ENCODE data around the gene PRMT2. TPM values are rescaled to one million over a fixed set of nuclear protein-coding genes. Genes with fewer than 3 reads are reported as not detected.

Gene PRMT2
- 64.1 and 69.2 TPM in 2 replicates for polyA plus RNA-seq (2011; rRNA removed)
- 92.9 and 109 TPM in 2 replicates for polyA plus RNA-seq (2012; cell fraction: cytosol; rRNA removed)
- polyA plus RNA-seq (2012; cell fraction: nucleus; rRNA removed): 63.8 and 71.4 TPM in 2 replicates
- polyA plus RNA-seq (2017; fragmentation: RNase III; extraction: RNeasy Plus Mini Kit Qiagen cat#74134 plus additional on column Dnase treatment): 68.8 to 75.3 TPM (median 75.1 TPM) in 3 replicates
- polyA minus RNA-seq (2011; rRNA and poly(A)+ RNA removed): 38.9 and 46.1 TPM in 2 replicates

GRCh38 chr21:46635324-46636180 is at the start of gene PRMT2:
PRMT2 (plus strand) TSS chr21:46635674; CDS start chr21:46636952, 1,278 bp downstream.
- H3K9me3 ChIP-seq: no peaks in the 10 kb centered on the region
- DNase-seq (ENCODE audit: low read depth in 1 of 2, low spot score in 1 of 2) (peak; percentile 93 to 96), FAIRE-seq (no peak), ATAC-seq (peak; percentile 92 to 94)
- TF ChIP-seq CBX2 (IDR thresholded peaks at IDR 0.05; ENCODE audit: borderline replicate concordance, low read depth) (no peak), PHF8 (IDR thresholded peaks at IDR 0.05; ENCODE audit: borderline replicate concordance, low read depth) (peak; percentile 52; the same call in 1 of the 2 replicates), BCL3 (IDR thresholded peaks at IDR 0.05) (peak; percentile 53; the same call in 2 of the 3 replicates), E2F6 (IDR thresholded peaks at IDR 0.05; ENCODE audit: borderline replicate concordance, low read depth) (peak; percentile 74), BHLHE40 (IDR thresholded peaks at IDR 0.05; ENCODE audit: low read depth, low read length) (no peak), CBX8 (IDR thresholded peaks at IDR 0.05) (no peak), JUN (IDR thresholded peaks at IDR 0.05) (peak; percentile 82), POLR2A (IDR thresholded peaks at IDR 0.05; ENCODE audit: low read length) (peak; percentile 67), MAX (IDR thresholded peaks at IDR 0.05) (peak; percentile 46; the same call in 1 of the 2 replicates), MAFK (IDR thresholded peaks at IDR 0.05; ENCODE audit: partially characterized antibody) (no peak), EP300 (IDR thresholded peaks at IDR 0.05) (no peak)
- peak within 1 kb of the TSS; percentile 65 for H3K4me3 ChIP-seq
- ChIA-PET CTCF (interaction anchor here (0.8 to 1.0 kb wide), 3 partner anchors 8 to 116 kb away, joined by 3 read pairs; no protein-coding TSS in a partner anchor), POLR2A (interaction anchor here (0.6 to 2.0 kb wide), 11 partner anchors 9 to 631 kb away, joined by 3 to 13 read pairs (median 4); partner anchors contain the start of gene DIP2A)
- peak within 1 kb of the TSS; percentile 91 to 92 for H3K27ac ChIP-seq
- H3K4me1 ChIP-seq: peaks cover 36% of the 10 kb centered on the region; the same call in 2 of the 3 replicates
- H3K4me2 ChIP-seq: peak within 1 kb of the TSS; percentile 91
- WGBS (ENCODE audit: missing lambda C conversion rate): 0% methylated on average over 20 of the region's 90 CpGs

GRCh38 chr21:46594276-46594675 is 41.2 kb upstream of the PRMT2 start:
- ChIA-PET CTCF (no interaction called here), POLR2A (no interaction called here)
- Histone ChIP-seq H3K4me2 (no peak overlapping the region), H3K9me3 (peaks cover 4% of the 10 kb centered on the region; the same call in 2 of the 3 replicates), H3K4me3 (no peak overlapping the region), H3K27ac (no peak overlapping the region), H3K4me1 (no peaks in the 10 kb centered on the region)
- ATAC-seq (no peak), DNase-seq (ENCODE audit: low read depth in 1 of 2, low spot score in 1 of 2) (no peak), FAIRE-seq (no peak)
- TF ChIP-seq NR3C1 (IDR thresholded peaks at IDR 0.05): no peak
- TF ChIP-seq CTCF (IDR thresholded peaks at IDR 0.05): no peak
- no peak for TF ChIP-seq ZNF302 (CRISPR knock-in tag; IDR thresholded peaks at IDR 0.05)
- TF ChIP-seq KDM5A (IDR thresholded peaks at IDR 0.05): no peak
- no peak for TF ChIP-seq CHD2 (IDR thresholded peaks at IDR 0.05; ENCODE audit: low read length, partially characterized antibody)
- TF ChIP-seq ELK1 (IDR thresholded peaks at IDR 0.05; ENCODE audit: low read depth, low read length): no peak
- TF ChIP-seq HOXB13 (CRISPR knock-in tag; IDR thresholded peaks at IDR 0.05; ENCODE audit: low read depth): no peak
- TF ChIP-seq RAD21 (conservative IDR thresholded peaks at IDR 0.05 in 1 of 2, IDR thresholded peaks at IDR 0.05 in 1 of 2): no peak
- no peak for TF ChIP-seq E2F6 (IDR thresholded peaks at IDR 0.05; ENCODE audit: borderline replicate concordance, low read depth)
- TF ChIP-seq HMGXB4 (CRISPR knock-in tag; IDR thresholded peaks at IDR 0.05; ENCODE audit: borderline replicate concordance): no peak
- no peak for TF ChIP-seq HOXB5 (CRISPR knock-in tag; IDR thresholded peaks at IDR 0.05)
- TF ChIP-seq FOSB (CRISPR knock-in tag; IDR thresholded peaks at IDR 0.05): no peak
- TF ChIP-seq FOSL2 (IDR thresholded peaks at IDR 0.05): no peak
- TF ChIP-seq FOSL2 (CRISPR knock-in tag; IDR thresholded peaks at IDR 0.05): no peak
- 65% methylated on average over 8 of the region's 8 CpGs for WGBS (ENCODE audit: missing lambda C conversion rate)

All from A549 (cell line).